ENCODE results near the gene C11orf21. TPM values are rescaled to one million over a fixed set of nuclear protein-coding genes. Genes with fewer than 3 reads are reported as not detected.

C11orf21 gene
- total and polyA plus RNA-seq, 9 of the 15 experiments (the other 6 are each of a cell fraction or from before 2014, with no cell fraction given), result 0.10 to 2.6 (median 2.0) TPM

- ATAC-seq (no peak), DNase-seq (ENCODE audit: extremely low read depth in 1 of 4, low spot score in 3 of 4) (peak in 2 of 4 experiments; percentile 68 to 70), FAIRE-seq (no peak)
- ChIA-PET POLR2A (no interaction called here), CTCF (ENCODE audit: low intra/inter-chr PET ratio) (no interaction called here)
- peaks cover 0 to 78% of the 10 kb centered on the region in 2 experiments; a peak in 2 of 5 replicates for H3K27me3 ChIP-seq (ENCODE audit: control insufficient read depth in 2 of 2, insufficient read depth in 2 of 2, low read length in 2 of 2)
- H3K79me2 ChIP-seq (ENCODE audit: control insufficient read depth, insufficient read depth, low read length), result no peaks in the 10 kb centered on the region
- H3K9me1 ChIP-seq (ENCODE audit: control insufficient read depth, insufficient read depth, low read length), result no peaks in the 10 kb centered on the region
- H3K4me3 ChIP-seq, result no peak overlapping the region
- BruUV-seq (replicated peaks), result no TSS peak
- no peak overlapping the region for H3K4me2 ChIP-seq (ENCODE audit: insufficient read depth, low read length)
- intact Hi-C loops (cut with micrococcal nuclease) (no loop called here), in situ Hi-C loops (cut with MboI) (no loop called here)
- H3K9ac ChIP-seq (ENCODE audit: insufficient read depth in 1 of 2, low read depth in 2 of 2, low read length in 2 of 2), result no peak overlapping the region
- H2AFZ ChIP-seq (ENCODE audit: low read depth, low read length), result no peak overlapping the region
- H3K36me3 ChIP-seq (ENCODE audit: control insufficient read depth, insufficient read depth, low read length), result no peaks in the 10 kb centered on the region
- TF ChIP-seq EGR1 (conservative IDR thresholded peaks at IDR 0.05) (peak; percentile 37; the same call in 1 of the 2 replicates), ZNF77 (CRISPR knock-in tag; IDR thresholded peaks at IDR 0.05) (no peak), NKRF (IDR thresholded peaks at IDR 0.05; ENCODE audit: borderline replicate concordance) (no peak), MAFK (IDR thresholded peaks at IDR 0.05; ENCODE audit: low read length) (no peak), E2F6 (IDR thresholded peaks at IDR 0.05; ENCODE audit: borderline replicate concordance in 1 of 2, extremely low read depth in 1 of 2, insufficient read depth in 1 of 2, insufficient read length in 1 of 2, low read depth in 1 of 2, low read length in 1 of 2, poor library complexity in 1 of 2, severe bottlenecking in 1 of 2) (peak in 1 of 2 experiments; percentile 13)
- TF ChIP-seq, protein P1, sequence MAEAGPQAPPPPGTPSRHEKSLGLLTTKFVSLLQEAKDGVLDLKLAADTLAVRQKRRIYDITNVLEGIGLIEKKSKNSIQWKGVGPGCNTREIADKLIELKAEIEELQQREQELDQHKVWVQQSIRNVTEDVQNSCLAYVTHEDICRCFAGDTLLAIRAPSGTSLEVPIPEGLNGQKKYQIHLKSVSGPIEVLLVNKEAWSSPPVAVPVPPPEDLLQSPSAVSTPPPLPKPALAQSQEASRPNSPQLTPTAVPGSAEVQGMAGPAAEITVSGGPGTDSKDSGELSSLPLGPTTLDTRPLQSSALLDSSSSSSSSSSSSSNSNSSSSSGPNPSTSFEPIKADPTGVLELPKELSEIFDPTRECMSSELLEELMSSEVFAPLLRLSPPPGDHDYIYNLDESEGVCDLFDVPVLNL (CRISPR knock-in tag; IDR thresholded peaks at IDR 0.05; ENCODE audit: low read depth), result no peak
- TF ChIP-seq, protein P2, sequence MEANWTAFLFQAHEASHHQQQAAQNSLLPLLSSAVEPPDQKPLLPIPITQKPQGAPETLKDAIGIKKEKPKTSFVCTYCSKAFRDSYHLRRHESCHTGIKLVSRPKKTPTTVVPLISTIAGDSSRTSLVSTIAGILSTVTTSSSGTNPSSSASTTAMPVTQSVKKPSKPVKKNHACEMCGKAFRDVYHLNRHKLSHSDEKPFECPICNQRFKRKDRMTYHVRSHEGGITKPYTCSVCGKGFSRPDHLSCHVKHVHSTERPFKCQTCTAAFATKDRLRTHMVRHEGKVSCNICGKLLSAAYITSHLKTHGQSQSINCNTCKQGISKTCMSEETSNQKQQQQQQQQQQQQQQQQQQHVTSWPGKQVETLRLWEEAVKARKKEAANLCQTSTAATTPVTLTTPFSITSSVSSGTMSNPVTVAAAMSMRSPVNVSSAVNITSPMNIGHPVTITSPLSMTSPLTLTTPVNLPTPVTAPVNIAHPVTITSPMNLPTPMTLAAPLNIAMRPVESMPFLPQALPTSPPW (CRISPR knock-in tag; IDR thresholded peaks at IDR 0.05), result 0 out of 2 replicates have a peak, but pooled peaks have one; percentile 27
- TF ChIP-seq, protein P3, sequence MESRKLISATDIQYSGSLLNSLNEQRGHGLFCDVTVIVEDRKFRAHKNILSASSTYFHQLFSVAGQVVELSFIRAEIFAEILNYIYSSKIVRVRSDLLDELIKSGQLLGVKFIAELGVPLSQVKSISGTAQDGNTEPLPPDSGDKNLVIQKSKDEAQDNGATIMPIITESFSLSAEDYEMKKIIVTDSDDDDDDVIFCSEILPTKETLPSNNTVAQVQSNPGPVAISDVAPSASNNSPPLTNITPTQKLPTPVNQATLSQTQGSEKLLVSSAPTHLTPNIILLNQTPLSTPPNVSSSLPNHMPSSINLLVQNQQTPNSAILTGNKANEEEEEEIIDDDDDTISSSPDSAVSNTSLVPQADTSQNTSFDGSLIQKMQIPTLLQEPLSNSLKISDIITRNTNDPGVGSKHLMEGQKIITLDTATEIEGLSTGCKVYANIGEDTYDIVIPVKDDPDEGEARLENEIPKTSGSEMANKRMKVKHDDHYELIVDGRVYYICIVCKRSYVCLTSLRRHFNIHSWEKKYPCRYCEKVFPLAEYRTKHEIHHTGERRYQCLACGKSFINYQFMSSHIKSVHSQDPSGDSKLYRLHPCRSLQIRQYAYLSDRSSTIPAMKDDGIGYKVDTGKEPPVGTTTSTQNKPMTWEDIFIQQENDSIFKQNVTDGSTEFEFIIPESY (CRISPR knock-in tag; IDR thresholded peaks at IDR 0.05), result peak; percentile 41; the same call in 1 of the 2 replicates
- no peaks in the 10 kb centered on the region; the same call in 1 of the 2 replicates for H4K20me1 ChIP-seq (replicated peaks; ENCODE audit: control insufficient read depth, insufficient read depth, low read length)
- H3K9me3 ChIP-seq (replicated peaks; ENCODE audit: control insufficient read depth, insufficient read depth, low read depth, low read length), result no peaks in the 10 kb centered on the region; the same call in 1 of the 2 replicates
- no peak overlapping the region for H3K27ac ChIP-seq (ENCODE audit: extremely low read depth, low read depth, low read length)
- WGBS (ENCODE audit: insufficient coverage, low coverage, missing lambda C conversion rate), result 39% methylated on average over 24 of the region's 28 CpGs
- peaks cover 5 to 60% of the 10 kb centered on the region in 2 experiments; a peak in 4 of 5 replicates for H3K4me1 ChIP-seq (replicated peaks in 1 of 2; ENCODE audit: control insufficient read depth in 2 of 2, insufficient read depth in 2 of 2, low read length in 2 of 2)
Observed at GRCh38 chr11:2271077-2271326, 30.7 kb downstream of the C11orf21 start.

All from K562 (cell line).